ENCODE data around the gene NELL1. TPM values are rescaled to one million over a fixed set of nuclear protein-coding genes. Genes with fewer than 3 reads are reported as not detected.

The NELL1 gene
- total and polyA plus RNA-seq, 8 donors = 0.24 to 1.8 (median 0.71) TPM; not detected in 2

- TF ChIP-seq CTCF (IDR thresholded peaks at IDR 0.05) = no peak
- H3K36me3 ChIP-seq = no peaks in the 10 kb centered on the region
- no peaks in the 10 kb centered on the region for H3K9me3 ChIP-seq
- H3K4me1 ChIP-seq = no peaks in the 10 kb centered on the region
- H3K4me3 ChIP-seq = no peak overlapping the region
- intact Hi-C loops (cut with DNase I) = no loop called here
- no peak for DNase-seq
- H3K27ac ChIP-seq = no peak overlapping the region
- H3K27me3 ChIP-seq = peaks cover 0 to 22% of the 10 kb centered on the region in 2 donors
- no peak for ATAC-seq
These were observed 7.9 kb upstream of the NELL1 start for GRCh38 chr11:20661445-20661844.

- no peak for ATAC-seq
- Histone ChIP-seq H3K27ac (no peak overlapping the region), H3K36me3 (no peaks in the 10 kb centered on the region), H3K27me3 (peaks cover 0 to 24% of the 10 kb centered on the region in 2 donors), H3K9me3 (no peaks in the 10 kb centered on the region), H3K4me3 (no peak overlapping the region), H3K4me1 (no peaks in the 10 kb centered on the region)
- no peak for TF ChIP-seq CTCF (IDR thresholded peaks at IDR 0.05)
- intact Hi-C loops (cut with DNase I) = no loop called here
- DNase-seq = no peak
These were observed 7.5 kb upstream of the NELL1 start for GRCh38 chr11:20661850-20662249.

- peaks cover 46 to 80% of the 10 kb centered on the region in 2 donors for H3K27me3 ChIP-seq
- no peaks in the 10 kb centered on the region for H3K36me3 ChIP-seq
- no peak for ATAC-seq
- no peaks in the 10 kb centered on the region for H3K9me3 ChIP-seq
- no peak overlapping the region for H3K4me3 ChIP-seq
- intact Hi-C loops (cut with DNase I) = no loop called here
- DNase-seq = no peak
- H3K4me1 ChIP-seq = peaks cover 0 to 8% of the 10 kb centered on the region in 2 donors
- no peak for TF ChIP-seq CTCF (IDR thresholded peaks at IDR 0.05)
- no peak overlapping the region for H3K27ac ChIP-seq
These were observed 1.1 kb upstream of the NELL1 start for GRCh38 chr11:20668131-20668809.

- ATAC-seq (no peak), DNase-seq (peak in 1 of 4 donors; percentile 83)
- Histone ChIP-seq H3K4me3 (no peak overlapping the region), H3K36me3 (no peaks in the 10 kb centered on the region), H3K27me3 (peaks cover 46 to 90% of the 10 kb centered on the region in 2 donors), H3K27ac (no peak overlapping the region), H3K4me1 (peaks cover 0 to 8% of the 10 kb centered on the region in 2 donors), H3K9me3 (no peaks in the 10 kb centered on the region)
- TF ChIP-seq CTCF (IDR thresholded peaks at IDR 0.05) = no peak
- intact Hi-C loops (cut with DNase I) = no loop called here
These were observed 666 bp downstream of the NELL1 start for GRCh38 chr11:20669820-20670684.

GRCh38 chr11:20670932-20671403 is 1.6 kb downstream of the NELL1 start:
- DNase-seq (peak in 1 of 4 donors; percentile 51), ATAC-seq (no peak)
- H3K36me3 ChIP-seq = no peaks in the 10 kb centered on the region
- no peak overlapping the region for H3K4me3 ChIP-seq
- intact Hi-C loops (cut with DNase I) = no loop called here
- H3K4me1 ChIP-seq = peaks cover 0 to 8% of the 10 kb centered on the region in 2 donors
- no peak for TF ChIP-seq CTCF (IDR thresholded peaks at IDR 0.05)
- H3K27me3 ChIP-seq = peaks cover 46 to 87% of the 10 kb centered on the region in 2 donors
- no peak overlapping the region for H3K27ac ChIP-seq
- H3K9me3 ChIP-seq = no peaks in the 10 kb centered on the region
